GM19193 (cell line): ENCODE measurements around the gene TBC1D22B.

ENCODE experiments used
- POLR2A ChIP-seq: IDR thresholded peaks from 4 replicates; pipeline ENCODE4 v1.6.1; 2011; ENCODE audit not compliant: insufficient read depth, insufficient read length; ENCODE audit errors: extremely low read depth

The TBC1D22B gene

GRCh38 chr6:37340639-37340943, 83.0 kb downstream of the TBC1D22B start:
- no peak for TF ChIP-seq POLR2A

GRCh38 chr6:37343248-37343647, 85.7 kb downstream of the TBC1D22B start:
- no peak for TF ChIP-seq POLR2A

DNA sequence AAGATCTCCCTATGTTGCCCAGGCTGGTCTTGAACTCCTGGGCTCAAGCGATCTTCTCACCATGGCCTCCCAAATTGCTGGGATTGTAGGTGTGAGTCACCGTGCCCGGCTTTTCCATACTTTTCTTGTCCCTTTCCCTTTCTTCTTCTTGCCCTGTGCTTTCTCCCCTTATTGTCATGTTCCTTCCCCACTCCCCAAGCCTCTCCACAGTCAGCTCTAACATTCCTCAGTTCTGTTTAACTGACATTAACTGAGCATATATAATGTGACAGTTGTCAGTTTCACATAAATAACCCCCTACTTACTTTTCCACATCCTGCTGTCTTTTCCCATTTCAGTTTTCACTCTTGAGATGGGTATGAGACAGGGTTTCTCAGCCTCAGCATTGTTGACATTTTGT, 86.7 kb downstream of the TBC1D22B start:
- no peak for TF ChIP-seq POLR2A

GRCh38 chr6:37347177-37347576, 89.6 kb downstream of the TBC1D22B start:
- TF ChIP-seq POLR2A: no peak

DNA sequence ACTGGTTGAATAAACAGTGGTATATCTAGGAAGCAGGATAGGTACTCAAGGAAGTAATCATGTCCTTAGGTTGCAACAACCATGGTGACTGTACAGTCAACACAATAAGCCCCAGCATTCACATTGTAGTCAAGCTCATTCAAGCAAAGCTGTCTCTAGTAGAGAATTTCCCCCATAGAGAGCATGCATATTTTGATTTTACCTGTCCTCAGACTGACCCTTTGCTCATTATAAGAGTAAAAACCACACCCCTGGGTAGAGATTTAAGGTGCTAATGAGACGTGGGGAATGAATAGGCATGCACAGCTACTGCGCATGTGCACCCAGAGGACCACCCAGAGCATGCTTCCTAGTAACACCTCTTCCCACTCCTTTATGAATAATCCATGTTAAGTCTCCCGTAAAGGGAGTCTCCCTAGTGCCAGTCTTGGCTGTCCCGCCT, 90.1 kb downstream of the TBC1D22B start:
- TF ChIP-seq POLR2A: no peak

- no peak for TF ChIP-seq POLR2A
These were observed 93.5 kb downstream of the TBC1D22B start for GRCh38 chr6:37351027-37351426.

DNA sequence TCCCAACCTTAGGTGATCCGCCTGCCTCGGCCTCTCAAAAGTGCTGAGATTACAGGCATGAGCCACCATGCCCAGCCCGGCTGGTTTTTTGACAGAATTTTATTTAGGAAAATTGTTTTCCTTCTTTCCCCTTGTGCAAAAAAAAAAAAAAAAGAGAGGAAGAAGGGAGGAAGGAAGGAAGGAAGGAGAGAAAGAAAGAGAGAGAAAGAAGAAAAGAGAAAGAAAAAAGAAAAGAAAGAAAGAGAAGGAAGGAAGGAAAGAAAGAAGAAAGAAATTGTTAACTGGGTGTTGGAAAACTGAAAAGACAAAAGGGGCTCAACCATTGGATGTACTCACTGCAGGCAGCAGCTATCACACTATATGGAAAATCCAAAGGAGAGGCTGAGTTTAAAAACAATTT, 94.8 kb downstream of the TBC1D22B start:
- TF ChIP-seq POLR2A: no peak

GRCh38 chr6:37353761-37354525, 96.4 kb downstream of the TBC1D22B start, which contains the start of gene RNF8:
Gene RNF8, plus strand, starts transcription at chr6:37353983. Its CDS starts 182 bp downstream, at chr6:37354165.
- TF ChIP-seq POLR2A: peak; percentile 77

- TF ChIP-seq POLR2A: no peak
These were observed 97.2 kb downstream of the TBC1D22B start for GRCh38 chr6:37354526-37355384.

DNA sequence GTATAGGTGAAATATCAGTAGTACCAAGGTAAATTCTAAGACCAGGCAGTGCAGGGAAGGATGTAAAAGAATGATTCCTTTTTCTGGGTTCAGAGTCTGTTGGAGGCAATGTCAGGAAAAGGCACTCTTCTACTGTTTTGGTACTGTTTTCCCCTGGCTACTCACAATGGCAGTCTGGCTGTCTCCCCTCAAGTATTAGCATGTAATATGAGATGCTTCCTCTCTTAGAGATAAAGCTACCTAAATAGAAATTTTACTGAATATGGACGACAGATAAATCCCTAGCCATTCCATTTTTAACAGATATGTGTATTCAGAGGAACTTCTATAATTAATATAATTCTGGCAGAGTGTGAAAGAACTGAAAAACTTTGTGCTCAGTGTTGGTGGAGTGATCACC, 99.7 kb downstream of the TBC1D22B start:
- TF ChIP-seq POLR2A: no peak

GRCh38 chr6:37357860-37358259, 100.3 kb downstream of the TBC1D22B start:
- TF ChIP-seq POLR2A: no peak

DNA sequence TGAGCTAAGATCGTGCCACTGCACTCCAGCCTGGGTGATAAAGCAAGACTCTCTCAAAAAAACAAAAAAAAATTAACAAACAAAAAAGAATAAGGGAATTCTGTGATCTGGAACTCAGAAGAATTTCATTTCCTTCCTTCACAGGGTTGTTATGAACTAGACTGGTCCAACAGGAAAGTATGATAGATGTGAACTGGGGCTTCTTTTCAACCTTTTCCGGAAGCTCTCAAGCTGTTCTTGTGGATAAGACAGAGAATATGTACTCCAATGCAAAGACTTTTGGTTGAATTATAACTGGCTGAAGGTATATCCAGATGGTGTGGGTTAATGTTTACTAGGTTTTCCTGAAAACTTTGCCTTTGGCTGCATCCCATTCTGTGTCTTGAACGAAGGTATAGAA, 101.5 kb downstream of the TBC1D22B start:
- no peak for TF ChIP-seq POLR2A

DNA sequence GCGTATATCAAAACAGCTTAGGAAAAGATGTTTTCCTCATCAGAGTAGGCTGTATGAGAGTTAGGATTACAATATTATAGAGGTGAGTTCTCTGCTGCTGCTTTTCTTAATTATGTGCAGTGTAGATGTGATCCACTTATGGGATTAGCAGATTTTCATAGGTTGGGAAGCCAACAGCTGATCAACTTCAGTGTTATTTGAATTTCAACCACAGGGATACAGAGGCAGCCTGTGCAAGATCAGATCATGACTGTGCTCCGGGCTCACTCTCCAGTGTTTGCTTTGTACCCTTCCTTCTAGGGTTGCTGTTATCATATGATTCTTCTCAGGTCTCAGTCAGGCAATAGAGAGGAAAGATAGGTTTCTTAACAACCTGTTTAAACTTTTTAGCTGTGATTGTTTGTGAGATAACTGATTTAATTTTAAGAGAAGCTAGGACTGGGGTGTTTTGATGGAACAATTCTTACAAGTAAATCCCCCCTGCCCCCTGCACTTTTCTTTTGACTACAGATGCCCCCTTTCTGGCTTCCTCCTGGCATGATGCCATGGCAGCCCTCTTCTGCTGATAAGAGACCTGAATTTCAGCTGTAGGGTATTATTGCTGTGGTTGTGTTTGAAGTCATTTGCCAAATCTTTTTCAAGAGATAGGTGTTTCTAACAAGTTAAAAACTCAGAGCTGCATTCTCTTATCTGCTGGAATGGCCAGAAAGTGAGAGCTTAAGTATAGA, 104.7 kb downstream of the TBC1D22B start:
- no peak for TF ChIP-seq POLR2A

GRCh38 chr6:37365791-37366190, 108.2 kb downstream of the TBC1D22B start:
- no peak for TF ChIP-seq POLR2A

DNA sequence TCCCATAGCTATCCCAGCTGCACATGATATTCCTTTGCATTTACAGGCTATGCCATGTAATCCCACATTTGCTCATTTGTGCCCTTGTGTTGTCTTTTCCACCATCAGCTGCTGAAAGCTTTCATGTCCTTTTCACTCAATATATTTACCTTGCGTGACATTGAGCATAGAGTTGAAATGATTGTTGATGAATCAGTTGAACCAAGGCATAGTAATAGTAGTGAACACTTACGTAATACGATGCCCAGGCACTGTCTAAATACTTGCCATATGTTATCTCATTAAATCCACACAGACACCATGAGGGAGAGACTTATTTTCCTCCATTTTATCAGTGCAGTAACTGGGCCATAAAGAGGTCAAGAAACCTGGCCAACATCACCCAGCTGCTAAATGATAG, 109.3 kb downstream of the TBC1D22B start:
- TF ChIP-seq POLR2A: no peak
